DMS 273 treated with DMSO at 0.1 percent for 48 hours (cell line): ENCODE data around the gene RNU5D-1.
"Not testable (repeated sequence)": the region's sequence is repeated elsewhere in the genome, so short reads cannot be mapped to it uniquely, and the experiment has no call there.

Source experiments
- DNase-seq: peaks from one replicate; lab custom pipeline; 2025; lab: John Stamatoyannopoulos, UW

RNU5D-1 gene

DNA sequence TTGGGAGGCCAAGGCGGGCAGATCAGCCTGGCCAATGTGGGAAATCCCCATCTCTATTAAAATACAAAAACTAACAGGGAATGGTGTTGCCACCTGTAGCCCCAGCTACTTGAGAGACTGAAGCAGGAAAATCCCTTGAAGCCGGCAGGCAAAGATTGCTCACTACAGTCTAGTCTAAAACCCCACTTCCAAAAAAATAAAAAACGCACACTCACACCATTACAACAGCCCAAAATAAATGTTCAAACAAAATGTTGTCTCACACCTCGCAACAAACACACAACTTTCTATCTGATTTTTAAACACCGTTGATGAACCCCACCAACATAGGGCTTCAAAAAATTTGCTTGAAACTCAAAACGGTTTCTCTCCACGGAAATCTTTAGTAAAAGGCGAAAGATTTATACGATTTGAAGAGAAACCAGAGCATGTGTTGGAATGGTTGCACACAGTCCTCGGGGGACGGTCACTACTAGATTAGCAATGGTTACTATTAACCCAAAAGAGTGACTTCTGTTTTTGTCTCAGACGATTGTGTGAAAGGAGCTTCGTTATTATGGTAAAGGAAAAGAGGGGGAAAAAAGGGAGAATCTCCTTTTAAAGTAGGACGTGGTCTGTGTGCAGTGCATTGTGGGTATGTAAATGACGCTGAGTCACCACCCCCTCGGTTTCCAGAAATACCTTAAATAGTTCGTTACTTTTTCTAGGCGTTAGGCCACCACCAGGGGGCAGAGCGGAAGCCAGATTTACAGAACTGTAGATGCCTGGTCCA, at the start of gene RNU5D-1:
TSS of gene RNU5D-1 (minus strand) at position 430 of the 772 bp plus-strand sequence.
- DNase-seq, result peak; percentile 99

- no peak for DNase-seq
Measured at GRCh38 chr1:44780583-44781121, 49.7 kb upstream of the RNU5D-1 start.

DNA sequence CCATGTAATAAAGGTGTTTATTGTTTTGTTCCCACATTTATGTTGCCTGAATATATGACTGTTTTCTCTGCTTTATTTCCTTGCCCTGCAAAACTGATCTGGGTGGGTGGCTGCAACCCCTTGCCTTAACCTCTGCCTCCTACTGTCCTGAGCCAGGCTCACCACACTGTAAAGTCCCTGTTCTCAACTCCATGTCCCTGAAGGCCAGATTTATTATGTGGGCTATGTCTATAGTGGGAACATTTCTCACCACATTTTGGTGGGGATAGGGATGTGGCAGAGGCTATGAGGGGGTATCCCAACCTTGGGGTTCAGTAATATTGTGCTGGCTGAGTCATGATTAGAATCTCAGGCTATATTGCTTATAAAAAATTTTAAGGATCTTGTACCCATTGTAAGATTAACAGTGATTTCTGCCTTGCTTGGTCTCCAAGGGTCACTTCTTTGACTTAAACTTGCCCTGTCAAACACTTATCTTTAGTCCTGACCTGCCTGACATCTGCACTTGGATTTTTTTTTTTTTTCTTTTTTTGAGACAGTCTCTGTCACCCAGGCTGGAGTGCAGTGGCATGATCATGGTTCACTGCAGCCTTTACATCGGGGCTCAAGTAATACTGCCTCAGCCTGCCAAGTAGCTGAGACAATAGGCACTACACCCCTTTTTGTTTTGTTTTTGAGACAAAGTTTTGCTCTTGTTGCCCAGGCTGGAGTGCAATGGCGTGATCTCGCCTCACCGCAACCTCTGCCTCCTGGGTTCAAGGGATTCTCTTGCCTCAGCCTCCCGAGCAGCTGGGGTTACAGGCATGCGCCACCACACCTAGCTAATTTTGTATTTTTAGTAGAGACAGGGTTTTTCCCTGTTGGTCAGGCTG, 48.0 kb upstream of the RNU5D-1 start:
- DNase-seq, result no peak

DNA sequence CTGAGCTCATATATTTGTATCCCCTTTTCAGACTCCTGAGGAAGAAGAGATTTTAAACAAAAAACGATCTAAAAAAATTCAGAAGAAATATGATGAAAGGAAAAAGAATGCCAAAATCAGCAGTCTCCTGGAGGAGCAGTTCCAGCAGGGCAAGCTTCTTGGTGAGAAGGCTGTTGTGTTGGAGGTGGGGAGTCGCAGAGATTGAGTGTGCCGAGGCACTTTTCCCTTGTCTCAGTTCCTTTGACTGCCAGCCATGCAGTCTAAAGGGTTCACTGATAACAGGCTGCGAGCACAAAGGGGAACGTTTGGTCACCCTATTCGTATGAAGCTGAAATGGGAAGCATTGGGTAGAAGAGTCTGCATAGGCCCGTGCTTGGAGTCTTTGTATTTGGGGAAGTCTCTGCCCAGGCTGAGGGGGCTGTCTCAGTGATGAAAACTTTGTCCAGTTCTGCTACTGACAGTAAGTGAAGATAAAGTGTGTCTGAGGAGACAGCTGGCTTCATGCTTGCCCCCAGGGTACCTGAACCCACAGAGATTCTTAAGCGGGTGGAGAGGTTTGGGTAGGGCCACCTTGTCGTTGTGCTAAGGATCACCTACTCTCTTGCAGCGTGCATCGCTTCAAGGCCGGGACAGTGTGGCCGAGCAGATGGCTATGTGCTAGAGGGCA, 47.1 kb upstream of the RNU5D-1 start:
- DNase-seq, result no peak

DNA sequence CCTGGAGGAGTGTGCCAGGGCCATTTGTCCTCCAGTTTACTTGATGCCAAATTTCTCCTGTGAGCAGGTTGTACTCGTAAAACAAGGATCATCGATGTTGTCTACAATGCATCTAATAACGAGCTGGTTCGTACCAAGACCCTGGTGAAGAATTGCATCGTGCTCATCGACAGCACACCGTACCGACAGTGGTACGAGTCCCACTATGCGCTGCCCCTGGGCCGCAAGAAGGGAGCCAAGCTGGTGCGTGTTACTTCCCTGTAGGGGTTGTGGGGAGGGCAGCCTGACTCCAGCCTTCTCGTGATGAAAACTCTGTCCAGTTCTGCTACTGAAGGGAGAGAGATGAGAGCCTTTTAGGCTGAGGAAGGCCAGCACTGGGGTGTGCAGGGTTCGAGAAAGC, 46.6 kb upstream of the RNU5D-1 start:
- DNase-seq, result no peak

DNA sequence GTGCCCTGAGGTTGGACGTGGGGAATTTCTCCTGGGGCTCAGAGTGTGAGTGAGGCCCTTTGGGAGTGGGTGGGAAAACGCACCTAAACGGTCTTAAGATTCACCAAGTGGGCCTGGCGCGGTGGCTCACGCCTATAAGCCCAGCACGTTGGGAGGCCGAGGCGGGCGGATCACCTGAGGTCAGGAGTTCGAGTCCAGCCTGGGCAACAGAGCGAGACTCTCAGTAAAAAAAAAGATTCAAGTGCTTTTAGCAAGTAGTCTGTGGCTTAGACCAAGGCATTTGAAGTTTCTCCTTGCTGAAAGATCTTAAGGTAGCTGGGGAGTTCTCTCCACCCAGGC, 45.7 kb upstream of the RNU5D-1 start:
- DNase-seq, result no peak

GRCh38 chr1:44775930-44776729, 45.2 kb upstream of the RNU5D-1 start:
- DNase-seq, result no peak

DNA sequence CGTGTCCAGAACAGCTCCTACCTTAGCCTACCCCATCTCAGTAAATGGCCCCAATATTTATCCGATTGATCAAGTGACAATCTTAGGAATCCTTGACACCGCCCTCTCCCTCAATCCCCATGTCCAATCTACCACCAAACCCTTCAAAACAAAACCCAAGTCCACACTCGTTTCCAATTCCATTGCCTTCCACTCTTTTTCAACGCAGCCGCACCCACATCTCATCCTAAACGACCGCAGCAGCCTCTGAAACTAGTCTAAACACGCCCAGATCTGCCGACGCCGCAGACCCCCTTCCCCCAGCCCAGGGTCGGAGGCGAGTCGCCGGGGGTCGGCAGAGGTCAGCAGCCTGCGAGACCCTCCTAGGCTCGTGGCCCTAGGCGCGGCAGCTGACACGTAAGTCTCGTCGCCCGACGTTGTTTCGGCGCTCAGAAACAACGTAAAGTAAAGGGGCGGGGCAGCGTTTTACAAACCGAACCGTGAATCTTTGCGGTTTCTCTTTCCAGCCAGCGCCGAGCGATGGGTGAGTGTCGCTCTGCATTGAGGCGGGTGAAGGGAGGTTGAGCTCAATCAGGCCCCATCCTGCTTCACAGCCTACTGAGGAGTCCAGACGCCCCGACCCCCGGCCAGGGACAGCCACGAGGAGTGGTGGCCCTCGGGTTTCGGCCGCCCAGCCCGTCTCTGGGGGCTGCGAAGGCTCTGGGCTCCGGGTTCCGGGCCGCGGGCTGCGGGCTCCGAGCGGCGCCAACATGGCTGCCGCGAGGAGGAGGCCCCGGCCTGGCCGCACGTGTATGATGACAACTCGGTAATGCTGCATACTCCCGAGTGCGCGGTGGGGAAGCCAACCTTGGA, 44.3 kb upstream of the RNU5D-1 start, which contains the start of gene RPS8:
TSS of gene RPS8 (plus strand) at position 463 of the 852 bp plus-strand sequence. CDS start at position 520, 57 bp downstream.
- peak; percentile 85 for DNase-seq

- not testable (repeated sequence) for DNase-seq
Measured at GRCh38 chr1:44766421-44766820, 35.5 kb upstream of the RNU5D-1 start.

DNA sequence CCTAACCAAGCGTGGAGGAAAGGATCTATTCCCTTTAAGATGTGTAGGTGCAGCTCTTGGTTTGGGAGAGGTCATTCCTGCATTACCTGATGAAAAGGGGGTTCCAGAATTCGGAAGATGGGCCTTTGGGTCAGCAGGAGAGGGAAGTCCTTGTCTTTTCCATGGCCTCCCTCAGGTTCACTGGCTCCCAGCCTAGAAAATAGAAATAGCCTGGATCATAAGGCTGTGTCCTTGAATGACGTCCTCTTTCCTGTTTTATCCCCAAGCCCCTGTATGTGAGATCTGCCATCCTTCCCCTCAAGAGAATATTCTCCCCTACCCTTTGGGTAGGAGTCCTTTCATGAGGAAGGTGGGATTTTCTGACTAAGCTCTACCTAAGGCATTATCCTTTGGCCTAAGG, 29.9 kb upstream of the RNU5D-1 start:
- no peak for DNase-seq

- DNase-seq, result no peak
Measured at GRCh38 chr1:44759077-44759476, 28.1 kb upstream of the RNU5D-1 start.

DNA sequence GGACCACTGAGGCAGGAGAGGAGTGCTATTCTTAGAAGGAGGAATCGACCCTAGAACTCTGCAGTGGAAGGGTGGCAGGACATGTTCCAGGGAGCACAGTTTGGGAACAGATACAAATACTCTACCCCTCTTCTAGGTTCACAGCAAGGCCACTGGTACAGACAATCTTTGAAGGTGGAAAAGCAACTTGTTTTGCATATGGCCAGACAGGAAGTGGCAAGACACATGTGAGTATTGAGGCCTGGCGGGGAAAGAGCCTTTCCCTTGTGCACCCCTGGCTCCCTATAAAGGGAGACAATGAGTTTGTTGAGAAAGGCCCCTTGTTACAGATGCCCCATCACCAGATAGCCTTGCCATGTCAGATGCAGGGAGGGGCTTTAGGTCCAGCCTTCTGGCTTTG, 26.4 kb upstream of the RNU5D-1 start:
- no peak for DNase-seq

DNA sequence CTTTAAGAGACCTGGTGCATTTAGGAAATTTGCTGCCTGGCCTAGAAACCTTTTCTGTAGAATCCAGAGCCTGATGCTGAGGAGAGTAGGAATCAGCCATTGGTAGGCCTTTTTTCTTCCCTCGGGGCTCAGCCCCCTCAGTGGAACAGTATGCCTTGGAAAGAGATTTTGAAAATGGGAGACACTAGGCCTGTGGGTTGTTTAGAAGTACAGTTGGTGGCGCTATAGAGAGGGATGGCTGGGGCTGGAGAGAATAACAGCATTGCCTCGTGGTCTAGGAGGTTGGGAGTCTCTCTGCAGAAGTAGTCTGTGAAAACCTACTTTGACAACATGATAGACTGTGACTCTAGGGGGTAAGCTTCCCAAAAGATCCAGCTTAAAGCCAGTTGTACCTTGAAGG, 16.9 kb upstream of the RNU5D-1 start:
- DNase-seq, result no peak

- no peak for DNase-seq
Measured at GRCh38 chr1:44743211-44743610, 12.2 kb upstream of the RNU5D-1 start.

DNA sequence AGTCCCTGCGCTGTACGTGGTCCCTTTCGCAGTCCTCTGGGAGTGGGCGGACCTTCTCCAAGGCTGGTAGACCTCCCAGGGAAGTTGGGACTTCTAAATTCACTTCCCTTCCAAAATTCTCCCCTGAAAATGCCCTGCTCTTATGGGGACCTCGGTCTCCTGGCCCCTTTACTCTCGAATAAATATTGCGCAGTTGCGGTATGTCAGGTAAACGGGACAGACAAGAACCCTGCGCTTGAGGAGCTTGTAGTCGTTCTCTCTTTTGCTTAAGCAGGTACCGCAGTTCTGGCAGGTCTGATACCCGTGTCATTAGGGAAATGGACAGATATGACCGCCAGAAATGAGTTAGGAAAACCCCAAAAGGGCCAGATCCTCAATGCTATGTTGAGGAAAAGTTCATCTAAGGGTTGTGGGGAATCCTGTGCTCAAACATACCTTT, 9.2 kb upstream of the RNU5D-1 start:
- DNase-seq, result no peak

GRCh38 chr1:44739307-44740178, 8.6 kb upstream of the RNU5D-1 start, which contains the start of gene KIF2C:
Gene KIF2C, plus strand, starts transcription at chr1:44739837. Its CDS starts 96 bp downstream, at chr1:44739933.
- peak; percentile 92 for DNase-seq

DNA sequence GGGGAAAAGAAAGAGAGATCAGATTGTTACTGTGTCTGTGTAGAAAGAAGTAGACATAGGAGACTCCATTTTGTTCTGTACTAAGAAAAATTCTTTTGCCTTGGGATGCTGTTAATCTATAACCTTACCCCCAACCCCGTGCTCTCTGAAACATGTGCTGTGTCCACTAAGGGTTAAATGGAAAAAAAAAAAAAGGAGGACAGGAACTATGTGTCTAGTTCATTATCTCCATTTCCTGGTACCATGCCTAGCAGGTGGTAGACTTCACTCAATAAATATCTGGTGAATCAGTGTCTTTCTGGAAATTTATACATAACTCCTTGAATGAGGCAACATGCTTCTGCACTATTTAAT, 8.0 kb upstream of the RNU5D-1 start:
- DNase-seq, result not testable (repeated sequence)

DNA sequence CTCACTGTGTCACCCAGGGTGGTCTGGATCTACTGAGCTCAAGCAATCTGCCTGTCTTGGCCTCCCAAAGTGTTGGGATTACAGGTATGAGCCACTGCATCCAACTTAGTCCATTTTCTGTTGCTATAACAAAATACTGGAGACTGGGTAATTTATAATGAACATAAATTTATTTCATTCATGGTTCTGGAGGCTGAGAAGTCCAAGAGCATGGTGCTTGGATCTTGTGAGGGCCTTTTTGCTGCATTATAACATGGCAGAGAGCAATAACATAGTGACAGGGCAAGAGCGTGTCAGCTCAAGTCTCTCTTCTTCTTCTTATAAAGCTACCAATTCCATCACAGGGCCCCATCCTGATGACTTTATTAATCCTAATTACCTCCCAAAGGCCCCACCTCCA, 5.0 kb upstream of the RNU5D-1 start:
- DNase-seq, result no peak

DNA sequence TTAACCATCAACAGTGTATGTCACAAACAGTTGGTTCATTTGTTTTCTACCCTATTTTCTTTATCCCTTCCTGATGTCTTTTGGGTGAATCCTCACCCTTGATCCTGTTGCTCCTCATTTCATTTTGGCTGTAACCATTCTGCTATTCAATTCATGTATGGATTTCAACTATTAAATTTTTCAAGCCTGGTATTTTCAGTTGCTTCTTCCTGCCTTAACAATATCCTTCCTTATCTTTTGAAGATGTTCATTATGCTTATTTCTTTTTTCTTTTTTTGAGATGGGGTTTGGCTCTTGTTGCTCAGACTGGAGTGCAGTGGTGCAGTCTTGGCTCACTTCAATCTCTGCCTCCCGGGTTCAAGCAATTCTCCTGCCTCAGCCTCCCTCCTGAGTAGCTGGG, 2.8 kb upstream of the RNU5D-1 start:
- no peak for DNase-seq
